Occipital lobe (tissue), 2 donors: Measurements from ENCODE around the gene DYRK2. TPM values are rescaled to one million over a fixed set of nuclear protein-coding genes. Genes with fewer than 3 reads are reported as not detected.

Experiments
- DNase-seq: peaks from one replicate; lab custom pipeline; 2025; lab: John Stamatoyannopoulos, UW
- total RNA-seq: library from RNA; depleted of rRNA; stranded (reverse); fragments of >200 nt; gene quantifications from one replicate; pipeline ENCODE4 v1.2.3, GENCODE V29; 2014

DYRK2 gene
- total RNA-seq: 140 TPM

DNA sequence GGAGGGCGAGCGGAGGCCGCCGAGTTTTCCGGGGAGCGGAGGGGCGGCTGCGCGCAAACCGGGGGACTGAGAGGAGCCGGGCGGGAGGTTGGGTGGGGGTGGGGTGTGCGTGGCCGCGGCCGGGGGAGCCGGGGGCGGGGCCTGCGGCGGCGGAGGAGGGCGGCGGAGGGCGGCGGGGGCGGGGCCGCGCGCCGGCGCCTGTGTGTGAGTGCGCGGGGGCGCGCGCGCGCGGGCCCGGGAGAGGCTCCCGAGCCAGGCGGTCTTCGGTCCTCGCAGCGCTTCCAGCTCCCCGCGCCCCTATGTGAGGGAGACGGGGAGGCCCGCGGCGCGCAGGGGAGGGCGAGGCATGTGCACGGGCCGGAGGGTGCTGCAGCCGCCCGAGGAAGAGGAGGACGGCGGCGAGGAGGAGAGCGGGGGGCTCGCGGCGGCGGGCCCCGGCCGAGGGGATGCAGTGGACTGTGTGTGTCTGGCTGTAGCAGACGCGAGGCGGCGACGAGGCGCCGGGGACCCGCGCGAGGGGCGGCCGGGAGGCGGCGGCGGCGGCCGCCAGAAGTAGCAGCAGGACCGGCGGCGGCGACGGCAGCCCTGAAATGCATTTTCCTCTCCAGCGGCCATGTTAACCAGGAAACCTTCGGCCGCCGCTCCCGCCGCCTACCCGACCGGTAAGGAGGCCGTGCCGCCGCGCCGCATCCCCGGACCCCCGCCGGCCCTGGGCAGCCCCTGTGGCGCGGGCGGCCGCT lies at the start of gene DYRK2:
TSS of gene DYRK2 (plus strand) at position 225 of the 740 bp plus-strand sequence. CDS start at position 614, 389 bp downstream.
- DNase-seq: peak; percentile 72

- no peak for DNase-seq
Measured at GRCh38 chr12:67599691-67600090, 48.9 kb upstream of the DYRK2 start.

GRCh38 chr12:67601126-67601525 lies 47.4 kb upstream of the DYRK2 start:
- DNase-seq: no peak

- no peak for DNase-seq
Measured at GRCh38 chr12:67609226-67609870, 39.2 kb upstream of the DYRK2 start.

DNA sequence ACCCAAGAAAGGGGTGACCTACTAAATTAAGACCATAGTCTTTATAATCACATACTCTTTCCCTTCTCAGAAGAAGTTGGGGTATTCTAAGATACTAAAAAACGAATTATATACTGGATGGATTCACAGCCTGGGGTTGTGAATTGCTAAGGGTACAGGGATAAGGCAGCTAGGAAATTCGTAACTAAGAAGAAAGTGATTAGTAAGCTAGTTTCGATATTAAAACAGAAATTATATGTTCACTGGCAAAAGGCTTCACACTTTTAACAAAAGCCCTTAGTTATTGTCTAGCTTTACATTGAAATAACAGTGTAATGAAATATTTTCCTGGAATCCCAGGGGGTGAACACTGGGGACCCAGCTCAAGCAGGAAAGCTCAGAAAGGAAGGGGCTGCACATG lies 35.5 kb upstream of the DYRK2 start:
- DNase-seq: no peak

DNA sequence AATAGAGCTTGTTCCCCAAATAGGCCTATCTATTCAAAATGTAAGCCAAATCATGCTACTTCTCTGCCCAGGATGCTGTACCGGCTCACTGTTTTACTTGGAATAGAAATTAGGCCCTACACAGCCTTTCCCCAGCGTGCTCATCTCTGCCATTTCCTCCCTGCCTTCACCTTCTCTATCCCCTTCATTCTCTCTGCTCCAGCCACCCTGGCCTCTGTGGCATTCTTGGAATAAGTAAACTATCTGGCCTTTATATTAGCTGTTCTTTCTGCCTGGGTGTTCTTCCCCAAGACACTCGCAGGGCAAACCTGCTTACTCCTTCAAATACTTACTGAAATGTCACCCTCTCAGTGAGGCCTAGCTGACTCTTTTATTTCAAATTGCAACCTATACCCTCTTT lies 30.9 kb upstream of the DYRK2 start:
- no peak for DNase-seq

GRCh38 chr12:67618303-67618702 lies 30.2 kb upstream of the DYRK2 start:
- no peak for DNase-seq

- no peak for DNase-seq
Measured at GRCh38 chr12:67621112-67621511, 27.4 kb upstream of the DYRK2 start.

- DNase-seq: no peak
Measured at GRCh38 chr12:67621926-67622325, 26.6 kb upstream of the DYRK2 start.

DNA sequence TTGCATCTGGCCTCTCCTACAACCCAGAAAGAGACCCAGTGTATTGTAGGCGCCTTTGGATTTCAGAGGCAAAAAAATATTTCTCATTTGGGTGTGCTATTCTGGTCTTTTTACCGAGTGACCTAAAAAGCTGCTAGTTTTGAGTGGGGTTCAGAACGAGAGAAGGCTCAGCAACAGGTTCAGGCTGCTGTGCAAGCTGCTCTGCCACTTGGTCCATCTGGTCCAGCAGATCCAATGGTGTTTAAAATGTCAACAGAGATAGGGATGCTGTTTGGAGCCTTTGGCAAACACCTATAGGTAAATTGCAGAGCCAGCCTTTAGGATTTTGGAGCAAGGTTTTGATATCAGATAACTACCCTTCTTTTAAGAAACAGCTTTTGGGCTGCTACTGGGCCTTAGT lies 25.3 kb upstream of the DYRK2 start:
- no peak for DNase-seq

DNA sequence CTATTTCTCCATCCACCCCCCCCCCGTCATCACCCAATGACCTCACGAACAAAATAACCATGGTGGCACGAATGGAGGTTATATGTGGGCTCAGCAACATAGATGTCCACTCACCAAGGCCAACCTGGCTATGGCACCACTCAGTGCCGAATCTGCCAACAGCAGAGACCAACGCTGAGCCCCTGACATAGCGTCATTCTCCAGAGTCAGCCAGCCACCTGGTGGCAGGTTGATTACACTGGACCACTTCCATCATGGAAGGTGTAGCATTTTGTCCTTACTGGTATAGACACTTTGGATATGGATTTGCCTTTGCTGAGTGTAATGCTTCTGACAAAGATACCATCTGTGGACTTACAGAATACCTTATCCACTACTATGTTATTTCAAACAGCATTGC lies 24.2 kb upstream of the DYRK2 start:
- DNase-seq: no peak

DNA sequence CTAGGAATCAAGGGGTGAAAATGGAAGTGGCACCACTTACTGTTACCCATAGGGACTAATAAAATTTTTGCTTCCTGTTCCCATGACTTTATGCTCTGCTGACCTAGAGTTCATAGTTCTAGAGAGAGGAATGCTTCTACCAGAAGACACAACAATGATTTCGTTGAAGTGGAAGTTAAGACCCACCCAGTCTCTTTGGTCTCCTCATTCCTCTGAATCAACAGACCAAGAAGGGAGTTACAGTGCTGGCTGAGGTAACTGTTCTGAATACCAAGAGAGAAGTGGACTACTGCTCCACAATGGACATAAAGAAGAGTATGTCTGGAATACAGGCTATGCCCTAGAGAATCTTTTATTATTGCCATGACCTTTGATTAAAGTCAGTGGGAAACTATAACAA lies 23.5 kb upstream of the DYRK2 start:
- DNase-seq: no peak

- no peak for DNase-seq
Measured at GRCh38 chr12:67626156-67626555, 22.4 kb upstream of the DYRK2 start.

DNA sequence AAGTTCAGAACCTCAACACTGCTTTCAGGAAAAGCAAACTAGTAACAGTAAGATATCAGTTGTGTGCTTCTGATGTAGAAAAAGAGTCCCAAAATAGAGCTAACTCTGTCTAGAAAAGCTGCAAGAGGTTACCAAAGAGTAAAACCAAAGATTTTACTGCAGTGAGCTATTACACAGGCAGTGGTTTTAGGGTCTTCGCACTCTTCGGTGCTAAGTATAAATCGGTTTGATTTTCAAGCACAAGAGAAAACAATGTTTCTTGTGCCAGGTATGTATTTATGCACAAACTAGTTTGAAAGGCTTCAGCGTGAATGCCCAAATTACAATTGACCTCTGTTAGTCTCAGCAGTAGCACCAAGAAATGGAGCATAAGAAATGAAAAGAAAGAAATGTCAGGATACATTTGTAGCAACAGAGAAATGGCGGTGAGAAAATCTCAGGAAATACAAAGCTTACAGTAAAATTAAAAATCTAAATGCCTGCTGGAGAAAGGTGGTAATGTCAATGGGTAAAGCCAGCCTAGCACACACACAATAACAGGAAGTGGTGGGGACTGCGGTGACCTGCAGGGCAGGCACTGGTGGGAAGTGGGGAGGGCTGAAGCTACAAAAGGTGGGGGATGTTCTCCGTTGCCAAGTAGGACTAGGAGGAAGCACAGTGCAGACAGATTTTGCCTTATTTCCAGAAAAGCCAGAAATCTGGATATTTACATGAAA lies 18.0 kb upstream of the DYRK2 start:
- DNase-seq: no peak

GRCh38 chr12:67632005-67632404 lies 16.5 kb upstream of the DYRK2 start:
- no peak for DNase-seq

GRCh38 chr12:67633024-67633610 lies 15.4 kb upstream of the DYRK2 start:
- DNase-seq: no peak

GRCh38 chr12:67633708-67634107 lies 14.8 kb upstream of the DYRK2 start:
- DNase-seq: no peak

DNA sequence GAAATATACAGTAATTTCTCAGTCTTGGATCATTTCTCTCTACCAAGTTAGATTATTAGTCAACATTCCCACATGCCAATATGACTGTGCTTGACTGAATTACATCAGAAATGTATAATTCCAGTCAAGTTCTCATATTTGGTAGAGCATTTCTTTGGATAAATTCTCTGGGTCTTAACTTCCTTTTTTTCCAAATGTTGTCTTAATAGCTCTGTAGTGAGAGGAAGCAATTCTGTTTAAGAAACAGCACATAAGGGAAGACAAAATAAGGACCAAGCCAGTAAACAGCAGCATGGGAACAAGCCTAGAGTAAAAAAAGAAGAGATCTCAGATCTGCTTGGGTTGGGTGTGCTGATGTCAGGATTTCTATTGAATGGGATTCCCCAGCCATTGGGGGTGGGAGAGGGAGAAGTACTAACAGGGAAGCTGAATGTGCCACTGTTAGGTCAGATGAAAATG lies 14.2 kb upstream of the DYRK2 start:
- DNase-seq: no peak

- DNase-seq: no peak
Measured at GRCh38 chr12:67637718-67638117, 10.8 kb upstream of the DYRK2 start.

DNA sequence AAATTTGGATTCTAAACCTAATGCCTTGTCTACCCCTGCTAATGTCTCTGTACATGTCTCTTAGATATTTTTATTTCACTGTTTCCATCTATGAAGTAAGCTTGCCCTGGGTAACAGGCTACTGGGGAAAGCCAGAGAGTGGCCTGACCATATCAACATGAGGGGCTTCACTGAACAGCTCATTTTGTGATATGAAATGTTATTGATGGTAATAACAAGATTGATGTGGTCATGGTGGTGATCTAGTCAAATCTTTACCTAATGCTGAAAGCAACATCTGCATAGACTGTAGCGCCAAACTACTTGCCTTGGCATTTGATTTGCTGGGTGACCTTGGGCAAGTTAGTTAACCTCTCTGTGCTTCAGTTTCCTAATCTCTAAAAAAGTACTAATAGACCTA lies 9.9 kb upstream of the DYRK2 start:
- no peak for DNase-seq

- no peak for DNase-seq
Measured at GRCh38 chr12:67640863-67641262, 7.7 kb upstream of the DYRK2 start.

DNA sequence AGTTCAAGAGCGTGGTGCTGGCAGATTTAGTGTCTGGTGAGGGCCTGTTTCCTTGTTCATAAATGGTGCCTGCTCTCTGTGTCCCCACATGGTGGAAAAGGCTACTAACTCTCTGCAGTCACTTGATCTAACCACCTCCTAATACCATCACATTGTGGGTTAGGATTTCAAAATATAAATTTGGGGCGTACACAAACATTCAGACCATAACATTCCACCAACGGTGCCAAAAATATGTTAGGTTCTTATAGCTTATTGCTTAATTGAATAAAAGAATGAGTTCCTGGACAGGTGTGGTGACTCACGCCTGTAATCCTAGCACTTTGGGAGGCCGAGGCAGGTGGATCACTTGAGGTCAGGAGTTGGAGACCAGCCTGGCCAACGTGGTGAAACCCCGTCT lies 3.4 kb upstream of the DYRK2 start:
- no peak for DNase-seq
